A673 (cell line): ENCODE results near the gene SDHB.

ENCODE experiments used
- EZH2 ChIP-seq: fragments of 200-600 bp; sonication (generic); IDR thresholded peaks from 2 replicates; pipeline ENCODE4 v1.6.1; 2017; ENCODE audit warnings: borderline replicate concordance, low read depth, mild to moderate bottlenecking, mixed read lengths, antibody characterized with exemption, low read length; ENCODE audit not compliant: poor library complexity, severe bottlenecking
- TF ChIP-seq, protein P1 (sequence below): fragments of 300-800, 200-600 bp; sonication (generic); conservative IDR thresholded peaks from 2 replicates; pipeline ENCODE4 v1.5.1; 2017; ENCODE audit warnings: low read depth, mild to moderate bottlenecking, antibody characterized with exemption, low read length, moderate library complexity, mixed read lengths

DNA sequence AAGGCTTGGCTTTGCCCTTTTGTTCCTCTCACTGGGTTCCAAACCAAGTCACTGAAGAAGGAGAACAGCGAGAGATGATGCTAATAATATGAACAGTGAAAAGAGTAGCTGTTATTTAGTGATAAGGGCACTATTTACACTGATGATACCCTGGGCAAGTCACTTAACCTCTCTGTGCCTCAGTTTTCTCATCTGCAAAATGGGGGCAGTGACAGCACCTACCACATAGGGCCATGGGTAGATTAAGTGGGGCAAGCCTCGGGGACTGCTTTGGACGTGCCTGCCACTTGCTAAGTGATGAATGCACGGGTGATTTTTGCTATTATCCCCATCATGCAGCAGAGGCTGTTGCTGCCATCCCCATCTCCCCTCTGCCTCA, 51.3 kb downstream of the SDHB start:
- TF ChIP-seq, protein P1, sequence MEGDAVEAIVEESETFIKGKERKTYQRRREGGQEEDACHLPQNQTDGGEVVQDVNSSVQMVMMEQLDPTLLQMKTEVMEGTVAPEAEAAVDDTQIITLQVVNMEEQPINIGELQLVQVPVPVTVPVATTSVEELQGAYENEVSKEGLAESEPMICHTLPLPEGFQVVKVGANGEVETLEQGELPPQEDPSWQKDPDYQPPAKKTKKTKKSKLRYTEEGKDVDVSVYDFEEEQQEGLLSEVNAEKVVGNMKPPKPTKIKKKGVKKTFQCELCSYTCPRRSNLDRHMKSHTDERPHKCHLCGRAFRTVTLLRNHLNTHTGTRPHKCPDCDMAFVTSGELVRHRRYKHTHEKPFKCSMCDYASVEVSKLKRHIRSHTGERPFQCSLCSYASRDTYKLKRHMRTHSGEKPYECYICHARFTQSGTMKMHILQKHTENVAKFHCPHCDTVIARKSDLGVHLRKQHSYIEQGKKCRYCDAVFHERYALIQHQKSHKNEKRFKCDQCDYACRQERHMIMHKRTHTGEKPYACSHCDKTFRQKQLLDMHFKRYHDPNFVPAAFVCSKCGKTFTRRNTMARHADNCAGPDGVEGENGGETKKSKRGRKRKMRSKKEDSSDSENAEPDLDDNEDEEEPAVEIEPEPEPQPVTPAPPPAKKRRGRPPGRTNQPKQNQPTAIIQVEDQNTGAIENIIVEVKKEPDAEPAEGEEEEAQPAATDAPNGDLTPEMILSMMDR = no peak
- TF ChIP-seq EZH2 = no peak
